HepG2 (cell line): ENCODE data around the gene XAGE2. TPM values are rescaled to one million over a fixed set of nuclear protein-coding genes. Genes with fewer than 3 reads are reported as not detected.

Source experiments
- CEBPB ChIP-seq: IDR thresholded peaks from 2 replicates; pipeline ENCODE4 v1.6.1; 2011; ENCODE audit warnings: low read depth, low read length, improper control_type of control experiment, borderline replicate concordance
- CENPBD1 ChIP-seq: sonication (generic); formaldehyde crosslinking; IDR thresholded peaks from 2 replicates; pipeline ENCODE4 v1.8.0; 2022; ENCODE audit warnings: missing genetic modification reagents, low read depth, mild to moderate bottlenecking, borderline replicate concordance
- IKZF4 ChIP-seq: sonication (generic); formaldehyde crosslinking; IDR thresholded peaks from 2 replicates; pipeline ENCODE4 v1.5.1; 2020; ENCODE audit warnings: borderline replicate concordance, mild to moderate bottlenecking, low read depth, missing genetic modification reagents; ENCODE audit errors: not compliant biosample characterization
- PATZ1 ChIP-seq: sonication (generic); formaldehyde crosslinking; IDR thresholded peaks from 2 replicates; pipeline ENCODE4 v1.4.0; 2020; ENCODE audit warnings: missing genetic modification reagents
- PRDM15 ChIP-seq: sonication (generic); formaldehyde crosslinking; IDR thresholded peaks from 2 replicates; pipeline ENCODE4 v1.4.0; 2020; ENCODE audit warnings: missing genetic modification reagents
- THAP7 ChIP-seq: sonication (generic); formaldehyde crosslinking; IDR thresholded peaks from 2 replicates; pipeline ENCODE4 v1.8.1; 2023; ENCODE audit warnings: mild to moderate bottlenecking, missing genetic modification reagents
- ZNF687 ChIP-seq: sonication (generic); formaldehyde crosslinking; IDR thresholded peaks from 2 replicates; pipeline ENCODE4 v1.5.1; 2020; ENCODE audit warnings: mild to moderate bottlenecking, missing genetic modification reagents, moderate library complexity
- polyA plus RNA-seq, 8 experiments: library from polyadenylated mRNA; depleted of rRNA in 3 of 8; stranded (reverse) in 7 of 8; unstranded in 1 of 8; fragments of >200 nt; fragmentation: Illumina TruSeq in 4 of 8; extraction: Trizol in 4 of 8; gene quantifications; 2 replicates each; pipeline versions ENCODE4 v1.2.1 to v1.2.3, GENCODE V29; 2011 to 2016; ENCODE audit warnings: low read depth in 4 of 8, missing spikeins in 1 of 8, mixed read lengths in 1 of 8; ENCODE audit not compliant: insufficient read depth in 1 of 8
- total RNA-seq, 5 experiments: library from RNA; depleted of rRNA; stranded (reverse); fragments of >200 nt; fragmentation: Illumina TruSeq; extraction: Trizol; gene quantifications; 2 replicates each; pipeline ENCODE4 v1.2.3, GENCODE V29; 2016; ENCODE audit warnings: low read depth in 1 of 5

The XAGE2 gene
- total and polyA plus RNA-seq, 2 of the 13 experiments (the other 11 are each of a cell fraction or from before 2014, with no cell fraction given) = not detected

- TF ChIP-seq PATZ1 (CRISPR knock-in tag) (no peak), PRDM15 (CRISPR knock-in tag) (no peak), CEBPB (no peak), IKZF4 (CRISPR knock-in tag) (no peak), ZNF687 (CRISPR knock-in tag) (no peak), THAP7 (CRISPR knock-in tag) (no peak), CENPBD1 (CRISPR knock-in tag) (no peak)
Measured at GRCh38 chrX:52352551-52352950, 16.3 kb upstream of the XAGE2 start (continued).
